AG20443 (cell line): ENCODE data around the gene P3H3.
"Not testable (repeated sequence)": the region's sequence is repeated elsewhere in the genome, so short reads cannot be mapped to it uniquely, and the experiment has no call there.

Experiments
- DNase-seq: peaks from one replicate; pipeline ENCODE4 v3.0.0; 2012; ENCODE audit warnings: low spot score, mixed read lengths

Gene P3H3

GRCh38 chr12:6866163-6866919 lies 38.1 kb downstream of the P3H3 start:
- no peak for DNase-seq

- DNase-seq = peak; percentile 38
Measured at GRCh38 chr12:6866920-6867412, 38.8 kb downstream of the P3H3 start.

- DNase-seq = peak; percentile 96
Measured at GRCh38 chr12:6867413-6868210, 39.4 kb downstream of the P3H3 start, which contains the start of gene TPI1. Gene TPI1, plus strand, starts transcription at chr12:6867531. Its CDS starts 36 bp downstream, at chr12:6867567.

GRCh38 chr12:6868211-6869048 lies 40.2 kb downstream of the P3H3 start:
- DNase-seq = no peak

- DNase-seq = peak; percentile 68
Measured at GRCh38 chr12:6869049-6870021, 41.1 kb downstream of the P3H3 start.

- not testable (repeated sequence) for DNase-seq
Measured at GRCh38 chr12:6870304-6870703, 42.1 kb downstream of the P3H3 start.

GRCh38 chr12:6871052-6871957 lies 43.1 kb downstream of the P3H3 start:
- DNase-seq = peak; percentile 51

GRCh38 chr12:6872073-6873048 lies 44.2 kb downstream of the P3H3 start:
- peak; percentile 89 for DNase-seq

GRCh38 chr12:6873094-6874014 lies 45.1 kb downstream of the P3H3 start, which contains the start of gene SPSB2:
Gene SPSB2, minus strand, starts transcription at chr12:6873303. Its CDS starts 402 bp downstream, at chr12:6872901.
- DNase-seq = peak; percentile 97

GRCh38 chr12:6874015-6874368 lies 45.8 kb downstream of the P3H3 start:
- DNase-seq = not testable (repeated sequence)

- DNase-seq = not testable (repeated sequence)
Measured at GRCh38 chr12:6879824-6880223, 51.6 kb downstream of the P3H3 start.

- DNase-seq = no peak
Measured at GRCh38 chr12:6883252-6883651, 55.0 kb downstream of the P3H3 start.

GRCh38 chr12:6883683-6884082 lies 55.5 kb downstream of the P3H3 start:
- DNase-seq = no peak

GRCh38 chr12:6884539-6884938 lies 56.3 kb downstream of the P3H3 start:
- no peak for DNase-seq

- not testable (repeated sequence) for DNase-seq
Measured at GRCh38 chr12:6886206-6886999, 58.2 kb downstream of the P3H3 start.

- no peak for DNase-seq
Measured at GRCh38 chr12:6887460-6887859, 59.3 kb downstream of the P3H3 start.

- DNase-seq = no peak
Measured at GRCh38 chr12:6888360-6888759, 60.2 kb downstream of the P3H3 start.
